Fibroblast of villous mesenchyme (primary cell): Measurements from ENCODE around the gene TLX1. TPM values are rescaled to one million over a fixed set of nuclear protein-coding genes. Genes with fewer than 3 reads are reported as not detected.

Experiments used
- DNase-seq: peaks from one replicate; pipeline ENCODE4 v3.0.0-alpha.2; 2010; ENCODE audit warnings: low read depth
- H3K4me3 ChIP-seq: 2 replicates; pipeline ENCODE4 v1.5.1; 2011; ENCODE audit warnings: low read depth, mild to moderate bottlenecking, low read length
- CTCF ChIP-seq: IDR thresholded peaks from 2 replicates; pipeline ENCODE4 v1.5.1; 2012; ENCODE audit warnings: low read depth, mild to moderate bottlenecking, low read length; ENCODE audit not compliant: insufficient read depth
- total RNA-seq: library from RNA; depleted of rRNA; stranded (reverse); fragments of >200 nt; gene quantifications from 2 replicates; pipeline ENCODE4 v1.2.3, GENCODE V29; 2012

TLX1 gene
- total RNA-seq, 1 donor = not detected

- H3K4me3 ChIP-seq = peak overlapping the region; percentile 52
- DNase-seq = peak; percentile 10
- TF ChIP-seq CTCF = no peak
These were observed 10.0 kb upstream of the TLX1 start for GRCh38 chr10:101120884-101121653.

GRCh38 chr10:101121654-101122031 is 9.5 kb upstream of the TLX1 start:
- no peak for DNase-seq
- H3K4me3 ChIP-seq = no peak overlapping the region
- no peak for TF ChIP-seq CTCF

- TF ChIP-seq CTCF = no peak
- no peak for DNase-seq
- H3K4me3 ChIP-seq = no peak overlapping the region
These were observed 8.6 kb upstream of the TLX1 start for GRCh38 chr10:101122270-101123084.

GRCh38 chr10:101123085-101123814 is 7.8 kb upstream of the TLX1 start:
- no peak for DNase-seq
- no peak for TF ChIP-seq CTCF
- H3K4me3 ChIP-seq = no peak overlapping the region

- DNase-seq = no peak
- no peak for TF ChIP-seq CTCF
- H3K4me3 ChIP-seq = no peak overlapping the region
These were observed 7.1 kb upstream of the TLX1 start for GRCh38 chr10:101123815-101124617.

GRCh38 chr10:101124933-101125332 is 6.2 kb upstream of the TLX1 start:
- TF ChIP-seq CTCF = no peak
- no peak overlapping the region for H3K4me3 ChIP-seq
- DNase-seq = no peak
